HEK293 (cell line): ENCODE data around the gene PRRG4.
"Not testable (repeated sequence)": the region's sequence is repeated elsewhere in the genome, so short reads cannot be mapped to it uniquely, and the experiment has no call there.

Experiments used
- CTCF ChIA-PET: fragments of 350-600 bp; formaldehyde crosslinking; extraction: SDS; loops from one replicate; lab custom pipeline; 2021; ENCODE audit warnings: antibody characterized with exemption; lab: Yijun Ruan, JAX
- POLR2A ChIA-PET: fragments of 300-600 bp; formaldehyde crosslinking; extraction: SDS; loops from one replicate; lab custom pipeline; 2020; ENCODE audit warnings: antibody characterized with exemption, inconsistent platforms; lab: Yijun Ruan, JAX
- H3K27ac ChIP-seq: fragments of 200-500 bp; sonication (Bioruptor generic); 2 replicates; pipeline ENCODE4 v1.5.1; 2014; ENCODE audit warnings: low read depth, low read length, control low read depth, inconsistent platforms; ENCODE audit errors: extremely low read depth
- H3K36me3 ChIP-seq, 2 experiments: fragments of 200-500 bp in 1 of 2; sonication (Bioruptor generic) in 1 of 2; 1 replicate in 1 of 2; 2 replicates in 1 of 2; pipeline ENCODE4 v1.5.1; 2014 to 2017; ENCODE audit warnings: inconsistent platforms in 2 of 2, low read length in 2 of 2; ENCODE audit not compliant: control insufficient read depth in 2 of 2, insufficient read depth in 1 of 2
- H3K4me1 ChIP-seq: fragments of 200-500 bp; sonication (Bioruptor generic); 2 replicates; pipeline ENCODE4 v1.5.1; 2014; ENCODE audit warnings: mild to moderate bottlenecking, low read length, inconsistent platforms; ENCODE audit not compliant: control insufficient read depth, insufficient read depth
- H3K4me3 ChIP-seq: 2 replicates; pipeline ENCODE4 v1.5.1; 2011; ENCODE audit warnings: low read depth, mild to moderate bottlenecking, control low read depth, low read length, moderate library complexity
- H3K9me3 ChIP-seq: fragments of 200-500 bp; sonication (Bioruptor generic); 2 replicates; pipeline ENCODE4 v1.5.1; 2014; ENCODE audit warnings: low read depth, low read length, inconsistent platforms; ENCODE audit not compliant: control insufficient read depth, insufficient read depth
- HOXC10 ChIP-seq: sonication (generic); formaldehyde crosslinking; IDR thresholded peaks from 2 replicates; pipeline ENCODE4 v1.8.1; 2023; ENCODE audit warnings: mild to moderate bottlenecking, missing genetic modification reagents
- ZNF350 ChIP-seq: fragments of 450-650 bp; formaldehyde crosslinking; IDR thresholded peaks from 2 replicates; pipeline ENCODE4 v1.5.0; 2017; ENCODE audit warnings: missing biosample characterization, mild to moderate bottlenecking, missing genetic modification characterization
- ZNF529 ChIP-seq: fragments of 450-650 bp; formaldehyde crosslinking; IDR thresholded peaks from 2 replicates; pipeline ENCODE4 v1.5.1; 2017; ENCODE audit warnings: missing genetic modification characterization, missing biosample characterization; ENCODE audit not compliant: insufficient replicate concordance
- ZNF530 ChIP-seq: fragments of 450-650 bp; formaldehyde crosslinking; IDR thresholded peaks from 2 replicates; pipeline ENCODE4 v1.5.1; 2016; ENCODE audit warnings: low read depth, missing biosample characterization, missing genetic modification characterization
- ZNF571 ChIP-seq: fragments of 450-650 bp; formaldehyde crosslinking; IDR thresholded peaks from 2 replicates; pipeline ENCODE4 v1.5.0; 2017; ENCODE audit warnings: missing biosample characterization, missing genetic modification characterization
- ZNF830 ChIP-seq: fragments of 450-650 bp; IDR thresholded peaks from 2 replicates; pipeline ENCODE4 v1.5.0; 2018; ENCODE audit warnings: missing biosample characterization, missing genetic modification characterization, low read depth, mild to moderate bottlenecking, moderate library complexity
- ZSCAN23 ChIP-seq: fragments of 450-650 bp; formaldehyde crosslinking; IDR thresholded peaks from 2 replicates; pipeline ENCODE4 v1.5.1; 2016; ENCODE audit warnings: missing biosample characterization, missing genetic modification characterization
- TF ChIP-seq, protein P1 (sequence below): fragments of 450-650 bp; formaldehyde crosslinking; IDR thresholded peaks from 2 replicates; pipeline ENCODE4 v1.5.0; 2017; ENCODE audit warnings: missing biosample characterization, missing genetic modification characterization, borderline replicate concordance
- TF ChIP-seq, protein P2 (sequence below): fragments of 450-650 bp; formaldehyde crosslinking; IDR thresholded peaks from 2 replicates; pipeline ENCODE4 v1.5.1; 2016; ENCODE audit warnings: missing biosample characterization, missing genetic modification characterization
- TF ChIP-seq, protein P3 (sequence below): fragments of 450-650 bp; formaldehyde crosslinking; IDR thresholded peaks from 2 replicates; pipeline ENCODE4 v1.5.1; 2016; ENCODE audit warnings: missing biosample characterization, missing genetic modification characterization

The PRRG4 gene

DNA sequence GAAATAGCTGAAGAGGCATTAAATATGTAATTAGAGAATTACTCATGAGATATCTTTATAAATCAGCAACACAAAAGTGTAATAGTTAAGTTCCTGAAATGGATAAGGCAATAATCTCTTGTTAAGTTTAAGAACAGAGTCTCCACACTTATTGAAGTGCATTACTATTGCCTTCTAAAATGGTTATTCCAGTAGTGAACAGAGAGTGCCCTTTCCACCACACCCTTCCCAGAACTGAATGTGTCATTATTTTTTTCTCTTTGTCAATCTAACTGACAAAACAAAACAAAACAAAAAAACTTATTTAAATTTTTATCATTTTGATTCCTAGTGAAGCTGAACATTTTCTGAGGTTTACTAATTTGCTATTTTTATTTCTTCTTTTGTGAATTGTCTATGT, 9.2 kb upstream of the PRRG4 start (continued):
- TF ChIP-seq, protein P1, sequence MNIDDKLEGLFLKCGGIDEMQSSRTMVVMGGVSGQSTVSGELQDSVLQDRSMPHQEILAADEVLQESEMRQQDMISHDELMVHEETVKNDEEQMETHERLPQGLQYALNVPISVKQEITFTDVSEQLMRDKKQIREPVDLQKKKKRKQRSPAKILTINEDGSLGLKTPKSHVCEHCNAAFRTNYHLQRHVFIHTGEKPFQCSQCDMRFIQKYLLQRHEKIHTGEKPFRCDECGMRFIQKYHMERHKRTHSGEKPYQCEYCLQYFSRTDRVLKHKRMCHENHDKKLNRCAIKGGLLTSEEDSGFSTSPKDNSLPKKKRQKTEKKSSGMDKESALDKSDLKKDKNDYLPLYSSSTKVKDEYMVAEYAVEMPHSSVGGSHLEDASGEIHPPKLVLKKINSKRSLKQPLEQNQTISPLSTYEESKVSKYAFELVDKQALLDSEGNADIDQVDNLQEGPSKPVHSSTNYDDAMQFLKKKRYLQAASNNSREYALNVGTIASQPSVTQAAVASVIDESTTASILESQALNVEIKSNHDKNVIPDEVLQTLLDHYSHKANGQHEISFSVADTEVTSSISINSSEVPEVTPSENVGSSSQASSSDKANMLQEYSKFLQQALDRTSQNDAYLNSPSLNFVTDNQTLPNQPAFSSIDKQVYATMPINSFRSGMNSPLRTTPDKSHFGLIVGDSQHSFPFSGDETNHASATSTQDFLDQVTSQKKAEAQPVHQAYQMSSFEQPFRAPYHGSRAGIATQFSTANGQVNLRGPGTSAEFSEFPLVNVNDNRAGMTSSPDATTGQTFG (tag by site-specific recombination): no peak
- TF ChIP-seq, protein P2, sequence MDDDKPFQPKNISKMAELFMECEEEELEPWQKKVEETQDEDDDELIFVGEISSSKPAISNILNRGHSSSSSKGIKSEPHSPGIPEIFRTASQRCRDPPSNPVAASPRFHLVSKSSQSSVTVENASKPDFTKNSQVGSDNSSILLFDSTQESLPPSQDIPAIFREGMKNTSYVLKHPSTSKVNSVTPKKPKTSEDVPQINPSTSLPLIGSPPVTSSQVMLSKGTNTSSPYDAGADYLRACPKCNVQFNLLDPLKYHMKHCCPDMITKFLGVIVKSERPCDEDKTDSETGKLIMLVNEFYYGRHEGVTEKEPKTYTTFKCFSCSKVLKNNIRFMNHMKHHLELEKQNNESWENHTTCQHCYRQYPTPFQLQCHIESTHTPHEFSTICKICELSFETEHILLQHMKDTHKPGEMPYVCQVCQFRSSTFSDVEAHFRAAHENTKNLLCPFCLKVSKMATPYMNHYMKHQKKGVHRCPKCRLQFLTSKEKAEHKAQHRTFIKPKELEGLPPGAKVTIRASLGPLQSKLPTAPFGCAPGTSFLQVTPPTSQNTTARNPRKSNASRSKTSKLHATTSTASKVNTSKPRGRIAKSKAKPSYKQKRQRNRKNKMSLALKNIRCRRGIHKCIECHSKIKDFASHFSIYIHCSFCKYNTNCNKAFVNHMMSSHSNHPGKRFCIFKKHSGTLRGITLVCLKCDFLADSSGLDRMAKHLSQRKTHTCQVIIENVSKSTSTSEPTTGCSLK (tag by site-specific recombination): no peak
- TF ChIP-seq ZNF830 (tag by site-specific recombination): no peak

DNA sequence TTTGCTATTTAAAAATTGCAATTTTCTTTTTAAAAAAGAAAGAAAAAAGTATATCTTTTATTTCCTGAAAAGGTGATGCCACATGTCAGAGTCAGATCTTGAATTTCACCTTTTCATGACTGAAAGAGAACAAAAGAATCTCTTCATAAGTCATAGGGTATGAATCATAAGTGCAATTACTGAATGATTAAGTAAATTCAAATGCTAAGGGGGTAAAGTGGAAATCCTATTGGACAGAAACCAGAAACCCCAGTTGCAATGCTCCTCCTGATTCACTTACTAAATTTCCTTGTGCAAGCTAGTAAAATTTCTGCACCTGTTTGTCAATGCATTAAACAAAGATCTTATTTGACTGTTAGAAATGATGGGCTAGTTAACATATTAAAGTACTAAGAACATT, 8.2 kb upstream of the PRRG4 start:
- Histone ChIP-seq H3K4me3 (no peak overlapping the region), H3K36me3 (no peaks in the 10 kb centered on the region), H3K27ac (no peak overlapping the region)
- no peak for TF ChIP-seq ZNF529
- TF ChIP-seq, all 188 proteins: peak for 0
- ChIA-PET CTCF (interaction anchor here (0.6 to 1.1 kb wide), 2 partner anchors 12 to 526 kb away, joined by 3 to 9 read pairs; no protein-coding TSS in a partner anchor), POLR2A (no interaction called here)
- Histone ChIP-seq H3K4me1 (no peaks in the 10 kb centered on the region), H3K9me3 (no peaks in the 10 kb centered on the region)

DNA sequence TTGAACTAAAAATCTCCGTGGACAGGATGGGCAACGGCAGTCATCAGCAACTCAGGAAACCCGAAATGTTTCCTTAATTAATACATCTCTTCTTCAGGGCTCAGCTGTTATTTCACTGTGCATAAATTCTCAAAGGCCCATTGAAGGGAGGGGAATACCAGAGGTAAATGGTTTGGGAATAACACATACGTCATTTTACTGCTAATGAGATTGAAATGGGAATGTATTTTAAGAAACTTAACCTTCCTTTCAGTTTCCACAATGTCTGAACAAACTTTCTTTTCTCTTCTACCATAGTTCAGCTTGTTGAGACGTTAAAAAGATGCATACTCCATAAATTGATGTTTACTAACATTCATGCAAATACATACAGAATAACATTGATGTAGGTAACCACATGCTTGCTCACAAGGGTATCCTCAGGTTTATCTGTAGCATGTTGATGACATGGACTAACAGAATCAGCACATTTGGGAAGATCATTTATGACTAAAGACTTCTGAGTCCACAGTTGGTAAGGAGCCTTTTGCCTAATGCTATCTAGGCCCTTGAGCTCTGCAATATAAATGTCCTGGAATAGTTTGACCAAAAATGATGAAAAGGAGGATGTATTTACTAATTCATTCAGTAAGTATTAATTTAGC, 7.7 kb upstream of the PRRG4 start:
- no peak overlapping the region for H3K27ac ChIP-seq
- TF ChIP-seq, protein P3, sequence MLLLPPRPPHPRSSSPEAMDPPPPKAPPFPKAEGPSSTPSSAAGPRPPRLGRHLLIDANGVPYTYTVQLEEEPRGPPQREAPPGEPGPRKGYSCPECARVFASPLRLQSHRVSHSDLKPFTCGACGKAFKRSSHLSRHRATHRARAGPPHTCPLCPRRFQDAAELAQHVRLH: no peak
- no peak for TF ChIP-seq HOXC10
- no peak for TF ChIP-seq ZNF571
- no peak for TF ChIP-seq ZNF530 (tag by site-specific recombination)
- H3K36me3 ChIP-seq: no peaks in the 10 kb centered on the region
- ChIA-PET CTCF (interaction anchor here (1.1 kb wide), 1 partner anchor 13 kb away, joined by 9 read pairs; no protein-coding TSS in a partner anchor), POLR2A (no interaction called here)
- H3K4me1 ChIP-seq: no peaks in the 10 kb centered on the region
- H3K9me3 ChIP-seq: no peaks in the 10 kb centered on the region
- no peak overlapping the region for H3K4me3 ChIP-seq

DNA sequence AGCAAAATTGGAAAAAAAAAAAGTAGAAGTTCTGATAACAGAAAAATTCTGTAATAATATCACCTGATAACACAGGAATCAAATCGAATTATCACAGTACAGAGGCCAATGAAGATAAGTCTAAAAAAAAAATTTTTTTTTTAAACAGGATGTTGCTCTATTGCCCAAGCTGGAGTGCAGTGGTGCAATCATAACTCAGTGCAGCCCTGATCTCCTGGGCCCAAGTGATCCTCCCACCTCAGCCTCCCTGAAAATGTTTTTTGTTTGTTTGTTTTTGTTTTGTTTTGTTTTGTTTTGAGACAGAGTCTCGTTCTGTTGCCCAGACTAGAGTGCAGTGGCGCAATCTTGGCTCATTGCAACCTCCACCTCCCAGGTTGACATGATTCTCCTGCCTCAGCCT, 6.1 kb upstream of the PRRG4 start:
- H3K27ac ChIP-seq, H3K36me3 ChIP-seq, H3K9me3 ChIP-seq, H3K4me1 ChIP-seq, CTCF ChIA-PET, H3K4me3 ChIP-seq, POLR2A ChIA-PET: not testable (repeated sequence)

DNA sequence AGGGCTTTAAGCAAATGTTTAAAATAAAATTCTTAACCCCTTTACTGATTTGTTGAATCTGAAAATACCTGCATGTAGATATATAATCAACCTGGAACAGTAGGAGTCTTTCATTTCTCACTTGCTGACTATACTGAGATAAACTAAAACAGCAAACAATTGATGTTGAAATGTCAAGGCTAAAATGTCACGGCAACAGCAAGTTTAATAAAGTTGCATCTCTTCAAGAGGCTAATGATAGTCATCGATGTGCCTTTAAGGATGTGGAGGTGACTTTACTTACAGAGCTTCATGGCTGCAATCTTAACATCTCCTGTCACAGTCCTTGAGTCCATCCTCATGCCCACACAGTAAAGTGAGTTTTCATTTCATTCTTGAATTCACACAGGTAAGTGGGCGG, 3.6 kb upstream of the PRRG4 start:
- CTCF ChIA-PET: interaction anchor here (0.6 to 1.0 kb wide), 2 partner anchors 16 to 17 kb away, joined by 3 to 4 read pairs; no protein-coding TSS in a partner anchor
- Histone ChIP-seq H3K36me3 (no peaks in the 10 kb centered on the region), H3K4me3 (no peak overlapping the region), H3K4me1 (no peaks in the 10 kb centered on the region), H3K9me3 (no peaks in the 10 kb centered on the region), H3K27ac (no peak overlapping the region)
- TF ChIP-seq ZSCAN23 (tag by site-specific recombination) (no peak), ZNF350 (tag by site-specific recombination) (no peak)
- POLR2A ChIA-PET: no interaction called here
